ENCODE measurements around the gene GAL3ST3. TPM values are rescaled to one million over a fixed set of nuclear protein-coding genes. Genes with fewer than 3 reads are reported as not detected.

Gene GAL3ST3
- total RNA-seq, 1 experiment from 2014 or later: not detected

DNA sequence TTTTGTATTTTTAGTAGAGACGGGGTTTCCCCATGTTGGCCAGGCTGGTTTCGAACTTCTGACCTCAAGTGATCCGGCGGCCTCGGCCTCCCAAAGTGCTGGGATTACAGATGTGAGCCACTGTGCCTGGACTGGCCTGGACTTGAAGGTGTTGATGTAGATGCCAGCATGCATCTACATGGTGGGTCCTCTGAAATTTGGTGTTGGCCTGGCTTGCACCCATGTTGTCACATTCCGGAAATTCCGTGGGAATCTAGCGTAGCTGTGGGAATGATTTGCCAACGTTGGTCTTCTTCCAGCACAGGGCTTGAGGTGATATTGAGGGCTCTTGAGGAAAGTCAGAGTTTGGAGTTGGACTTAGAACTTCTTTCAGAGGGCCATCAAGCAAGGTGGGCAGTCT is 27.6 kb upstream of the GAL3ST3 start:
- H3K27ac ChIP-seq: peak overlapping the region; percentile 66
- peaks cover 55% of the 10 kb centered on the region for H3K36me3 ChIP-seq
- H3K27me3 ChIP-seq (replicated peaks): no peaks in the 10 kb centered on the region
- peaks cover 65% of the 10 kb centered on the region for H3K4me1 ChIP-seq (replicated peaks)
- no peaks in the 10 kb centered on the region for H3K9me3 ChIP-seq (replicated peaks)
- no peak overlapping the region for H3K4me3 ChIP-seq
- DNase-seq (ENCODE audit: low read depth in 1 of 2, low spot score in 2 of 2): peak; percentile 70 to 81

GRCh38 chr11:66075273-66075672 is 26.3 kb upstream of the GAL3ST3 start:
- no peak overlapping the region for H3K27ac ChIP-seq
- H3K4me1 ChIP-seq (replicated peaks): peaks cover 59% of the 10 kb centered on the region
- H3K36me3 ChIP-seq: peaks cover 63% of the 10 kb centered on the region
- no peaks in the 10 kb centered on the region for H3K27me3 ChIP-seq (replicated peaks)
- DNase-seq (ENCODE audit: low read depth in 1 of 2, low spot score in 2 of 2): peak in 1 of 2 experiments; percentile 36
- H3K4me3 ChIP-seq: no peak overlapping the region
- H3K9me3 ChIP-seq (replicated peaks): peaks cover 3% of the 10 kb centered on the region

GRCh38 chr11:66073669-66074068 is 24.7 kb upstream of the GAL3ST3 start:
- peak in 1 of 2 experiments; percentile 31 for DNase-seq (ENCODE audit: low read depth in 1 of 2, low spot score in 2 of 2)
- Histone ChIP-seq H3K9me3 (replicated peaks) (peaks cover 3% of the 10 kb centered on the region), H3K4me1 (replicated peaks) (peaks cover 57% of the 10 kb centered on the region), H3K27me3 (replicated peaks) (no peaks in the 10 kb centered on the region), H3K36me3 (peaks cover 67% of the 10 kb centered on the region), H3K4me3 (no peak overlapping the region), H3K27ac (no peak overlapping the region)

GRCh38 chr11:66072518-66072917 is 23.6 kb upstream of the GAL3ST3 start:
- DNase-seq (ENCODE audit: low read depth in 1 of 2, low spot score in 2 of 2): peak in 1 of 2 experiments; percentile 37
- H3K27me3 ChIP-seq (replicated peaks): no peaks in the 10 kb centered on the region
- H3K4me3 ChIP-seq: no peak overlapping the region

GRCh38 chr11:66072081-66072480 is 23.1 kb upstream of the GAL3ST3 start:
- Histone ChIP-seq H3K27me3 (replicated peaks) (no peaks in the 10 kb centered on the region), H3K36me3 (peaks cover 76% of the 10 kb centered on the region), H3K9me3 (replicated peaks) (peaks cover 3% of the 10 kb centered on the region), H3K27ac (no peak overlapping the region), H3K4me3 (no peak overlapping the region; the same call in 1 of the 2 replicates), H3K4me1 (replicated peaks) (peaks cover 51% of the 10 kb centered on the region)
- DNase-seq (ENCODE audit: low read depth in 1 of 2, low spot score in 2 of 2): peak in 1 of 2 experiments; percentile 32

More at GRCh38 chr11:66072518-66072917, 23.6 kb upstream of the GAL3ST3 start:
- H3K36me3 ChIP-seq: peaks cover 71% of the 10 kb centered on the region
- H3K9me3 ChIP-seq (replicated peaks): peaks cover 3% of the 10 kb centered on the region
- H3K27ac ChIP-seq: no peak overlapping the region
- peaks cover 54% of the 10 kb centered on the region for H3K4me1 ChIP-seq (replicated peaks)

GRCh38 chr11:66071381-66071801 is 22.4 kb upstream of the GAL3ST3 start:
- DNase-seq (ENCODE audit: low read depth in 1 of 2, low spot score in 2 of 2): peak in 1 of 2 experiments; percentile 41

DNA sequence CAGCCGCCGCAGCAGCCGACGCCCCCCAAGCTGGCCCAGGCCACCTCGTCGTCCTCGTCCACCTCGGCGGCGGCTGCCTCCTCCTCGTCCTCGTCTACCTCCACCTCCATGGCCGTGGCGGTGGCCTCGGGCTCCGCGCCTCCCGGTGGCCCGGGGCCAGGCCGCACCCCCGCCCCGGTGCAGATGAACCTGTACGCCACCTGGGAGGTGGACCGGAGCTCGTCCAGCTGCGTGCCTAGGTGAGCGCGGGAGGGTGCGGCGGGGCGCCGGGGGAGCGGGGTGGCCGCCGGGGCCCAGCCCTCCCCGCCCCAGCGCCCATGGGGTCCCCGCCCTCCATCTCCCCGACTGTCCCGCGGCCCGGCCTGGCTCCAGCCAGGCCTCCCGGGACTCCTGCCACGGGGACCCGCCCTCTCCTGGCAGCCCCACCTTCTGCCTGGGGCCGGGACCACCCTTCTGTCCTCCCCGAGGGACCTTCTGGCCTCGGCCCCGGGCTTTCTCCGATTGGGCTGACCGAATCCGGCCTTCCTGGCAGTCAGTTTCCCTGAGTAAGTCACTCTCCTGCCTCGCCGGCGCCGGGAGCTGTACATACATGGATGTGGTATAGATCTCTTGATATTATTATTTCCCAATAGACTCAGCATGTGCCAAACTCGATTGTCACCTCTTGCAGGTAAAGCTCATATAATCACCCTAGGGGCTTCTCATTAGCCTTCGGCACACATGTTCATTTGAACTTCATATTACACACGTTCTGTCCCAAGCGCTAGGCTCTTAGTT is 21.8 kb upstream of the GAL3ST3 start:
- H3K36me3 ChIP-seq: peaks cover 76% of the 10 kb centered on the region
- H3K27me3 ChIP-seq (replicated peaks): no peaks in the 10 kb centered on the region
- peak overlapping the region; percentile 54 for H3K27ac ChIP-seq
- peaks cover 3% of the 10 kb centered on the region for H3K9me3 ChIP-seq (replicated peaks)
- peaks cover 39% of the 10 kb centered on the region for H3K4me1 ChIP-seq (replicated peaks)
- peak; percentile 65 to 77 for DNase-seq (ENCODE audit: low read depth in 1 of 2, low spot score in 2 of 2)
- H3K4me3 ChIP-seq: peak overlapping the region; percentile 99

More at GRCh38 chr11:66071381-66071801, 22.4 kb upstream of the GAL3ST3 start:
- peak overlapping the region; percentile 54; the same call in 1 of the 2 replicates for H3K27ac ChIP-seq
- H3K4me3 ChIP-seq: peak overlapping the region; percentile 99
- H3K36me3 ChIP-seq: peaks cover 76% of the 10 kb centered on the region
- peaks cover 3% of the 10 kb centered on the region for H3K9me3 ChIP-seq (replicated peaks)
- no peaks in the 10 kb centered on the region for H3K27me3 ChIP-seq (replicated peaks)
- peaks cover 44% of the 10 kb centered on the region for H3K4me1 ChIP-seq (replicated peaks)

- Histone ChIP-seq H3K4me3 (peak within 1 kb of the TSS; percentile 99), H3K27me3 (replicated peaks) (no peaks in the 10 kb centered on the region), H3K9me3 (replicated peaks) (peaks cover 3% of the 10 kb centered on the region), H3K27ac (peak within 1 kb of the TSS; percentile 90), H3K36me3 (peaks cover 80% of the 10 kb centered on the region), H3K4me1 (replicated peaks) (peaks cover 39% of the 10 kb centered on the region)
- peak; percentile 91 to 95 for DNase-seq (ENCODE audit: low read depth in 1 of 2, low spot score in 2 of 2)
Measured at GRCh38 chr11:66069715-66070603, 21.0 kb upstream of the GAL3ST3 start, which contains the start of gene PACS1. PACS1 (plus strand) TSS chr11:66070272; CDS start chr11:66070487, 215 bp downstream.

- Histone ChIP-seq H3K36me3 (peaks cover 83% of the 10 kb centered on the region), H3K27ac (peak overlapping the region; percentile 90), H3K4me3 (peak overlapping the region; percentile 99), H3K9me3 (replicated peaks) (peaks cover 3% of the 10 kb centered on the region), H3K4me1 (replicated peaks) (peaks cover 39% of the 10 kb centered on the region), H3K27me3 (replicated peaks) (no peaks in the 10 kb centered on the region)
- peak; percentile 51 to 83 for DNase-seq (ENCODE audit: low read depth in 1 of 2, low spot score in 2 of 2)
Measured at GRCh38 chr11:66068923-66069714, 20.2 kb upstream of the GAL3ST3 start.

DNA sequence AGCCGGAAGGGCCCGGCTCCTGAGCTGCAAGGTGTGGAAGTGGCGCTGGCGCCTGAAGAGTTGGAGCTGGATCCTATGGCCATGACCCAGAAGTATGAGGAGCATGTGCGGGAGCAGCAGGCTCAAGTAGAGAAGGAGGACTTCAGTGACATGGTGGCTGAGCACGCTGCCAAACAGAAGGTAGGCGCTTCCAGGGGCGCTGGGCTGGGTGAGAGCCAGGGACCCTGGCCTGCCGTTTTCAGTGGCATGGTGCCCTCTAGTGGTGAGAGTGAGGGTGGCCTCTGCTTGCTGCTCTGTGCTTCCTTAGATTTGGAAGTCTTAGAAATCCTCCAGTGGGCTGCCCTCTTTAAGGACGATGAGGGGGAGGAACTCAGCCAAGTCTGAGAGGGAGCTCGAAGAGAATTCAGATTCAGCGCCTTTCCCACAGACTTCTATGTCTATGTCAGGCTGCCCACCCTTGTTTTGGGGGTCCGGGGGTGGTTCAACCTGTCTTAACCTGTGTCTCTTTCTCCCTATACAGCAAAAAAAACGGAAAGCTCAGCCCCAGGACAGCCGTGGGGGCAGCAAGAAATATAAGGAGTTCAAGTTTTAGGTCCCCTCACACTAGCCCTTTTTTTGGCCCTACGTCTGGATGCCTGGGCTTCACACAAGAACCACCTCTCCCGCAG is 19.3 kb upstream of the GAL3ST3 start:
- no peaks in the 10 kb centered on the region for H3K27me3 ChIP-seq (replicated peaks)
- H3K36me3 ChIP-seq: peaks cover 88% of the 10 kb centered on the region
- DNase-seq (ENCODE audit: low read depth in 1 of 2, low spot score in 2 of 2): peak; percentile 79 to 90
- H3K4me1 ChIP-seq (replicated peaks): peaks cover 39% of the 10 kb centered on the region
- H3K27ac ChIP-seq: no peak overlapping the region
- H3K4me3 ChIP-seq: no peak overlapping the region
- peaks cover 3% of the 10 kb centered on the region for H3K9me3 ChIP-seq (replicated peaks)

DNA sequence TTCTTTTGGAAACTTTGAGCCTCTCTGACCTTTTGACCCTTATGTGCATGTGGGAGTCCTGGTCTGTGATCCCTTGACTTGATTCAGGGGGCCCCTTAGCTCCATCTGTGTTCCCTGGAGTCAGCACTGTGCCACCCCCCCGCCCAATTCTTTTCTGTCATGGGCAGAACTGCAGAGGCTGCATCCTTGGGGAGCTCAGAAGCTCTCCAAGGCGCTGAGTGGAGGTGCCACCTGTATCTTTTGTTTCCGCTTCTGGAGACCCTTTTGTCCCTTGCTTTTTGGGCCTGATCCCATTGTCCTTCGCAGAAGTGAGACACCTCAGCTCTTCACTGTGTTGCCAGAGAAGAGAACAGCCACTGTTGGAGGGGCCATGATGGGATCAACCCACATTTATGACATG is 18.7 kb upstream of the GAL3ST3 start:
- peaks cover 3% of the 10 kb centered on the region for H3K9me3 ChIP-seq (replicated peaks)
- H3K27ac ChIP-seq: no peak overlapping the region
- H3K4me1 ChIP-seq (replicated peaks): peaks cover 39% of the 10 kb centered on the region
- no peaks in the 10 kb centered on the region for H3K27me3 ChIP-seq (replicated peaks)
- peak in 1 of 2 experiments; percentile 47 for DNase-seq (ENCODE audit: low read depth in 1 of 2, low spot score in 2 of 2)
- H3K4me3 ChIP-seq: no peak overlapping the region
- H3K36me3 ChIP-seq: peaks cover 88% of the 10 kb centered on the region

GRCh38 chr11:66066751-66067150 is 17.8 kb upstream of the GAL3ST3 start:
- Histone ChIP-seq H3K27ac (no peak overlapping the region), H3K4me1 (replicated peaks) (peaks cover 30% of the 10 kb centered on the region), H3K36me3 (peaks cover 94% of the 10 kb centered on the region), H3K4me3 (no peak overlapping the region), H3K9me3 (replicated peaks) (peaks cover 3% of the 10 kb centered on the region), H3K27me3 (replicated peaks) (no peaks in the 10 kb centered on the region)
- peak in 1 of 2 experiments; percentile 36 for DNase-seq (ENCODE audit: low read depth in 1 of 2, low spot score in 2 of 2)

Measured in SJSA1 (cell line).